Neural cell (in vitro differentiated cells): ENCODE measurements around the gene PRKCE. TPM values are rescaled to one million over a fixed set of nuclear protein-coding genes. Genes with fewer than 3 reads are reported as not detected.

Experiments
- H2AFZ ChIP-seq: fragments of 200-600, 300-800 bp; sonication (generic), shearing (Covaris generic); 2 replicates; pipeline ENCODE4 v1.6.0; 2014; ENCODE audit warnings: low read depth, mild to moderate bottlenecking, antibody characterized with exemption, low read length, moderate library complexity
- H3F3A ChIP-seq: fragments of 200-600 bp; shearing (Covaris generic); 2 replicates; pipeline ENCODE4 v1.6.1; 2016; ENCODE audit warnings: mild to moderate bottlenecking, moderate library complexity, mixed read lengths, antibody characterized with exemption, low read length; ENCODE audit not compliant: insufficient read depth, poor library complexity, severe bottlenecking
- H3K27ac ChIP-seq: fragments of 200-600, 300-800 bp; sonication (generic), shearing (Covaris generic); 2 replicates; pipeline ENCODE4 v1.5.1; 2014; ENCODE audit warnings: mild to moderate bottlenecking, low read length, moderate library complexity
- H3K27me3 ChIP-seq: fragments of 300-800, 200-600 bp; sonication (generic), shearing (Covaris generic); 2 replicates; pipeline ENCODE4 v1.6.0; 2014; ENCODE audit warnings: mild to moderate bottlenecking, low read depth, low read length, moderate library complexity; ENCODE audit not compliant: insufficient read depth
- H3K36me3 ChIP-seq: fragments of 300-800, 200-600 bp; sonication (generic), shearing (Covaris generic); 2 replicates; pipeline ENCODE4 v1.5.1; 2014; ENCODE audit warnings: mild to moderate bottlenecking, antibody characterized with exemption, low read length, moderate library complexity; ENCODE audit not compliant: insufficient read depth
- H3K4me2 ChIP-seq: fragments of 300-800, 200-600 bp; sonication (generic), shearing (Covaris generic); 2 replicates; pipeline ENCODE4 v1.6.0; 2014; ENCODE audit warnings: mild to moderate bottlenecking, low read length
- H3K4me3 ChIP-seq: fragments of 300-800, 200-600 bp; sonication (generic), shearing (Covaris generic); 2 replicates; pipeline ENCODE4 v1.5.1; 2014; ENCODE audit warnings: mild to moderate bottlenecking, low read length, moderate library complexity
- H3K79me2 ChIP-seq: fragments of 200-600 bp; shearing (Covaris generic); replicated peaks from 2 replicates; pipeline ENCODE4 v1.6.0; 2014; ENCODE audit warnings: mild to moderate bottlenecking, low read length, moderate library complexity; ENCODE audit not compliant: insufficient read depth
- H3K9ac ChIP-seq: fragments of 300-800, 200-600 bp; sonication (generic), shearing (Covaris generic); 2 replicates; pipeline ENCODE4 v1.6.1; 2016; ENCODE audit warnings: mild to moderate bottlenecking, low read length, mixed read lengths
- H3K9me2 ChIP-seq: fragments of 200-600 bp; shearing (Covaris generic); 2 replicates; pipeline ENCODE4 v1.6.1; 2016; ENCODE audit warnings: mild to moderate bottlenecking, low read length, mixed read lengths; ENCODE audit not compliant: insufficient read depth
- H3K9me3 ChIP-seq: fragments of 200-600, 300-800 bp; sonication (generic), shearing (Covaris generic); 2 replicates; pipeline ENCODE4 v1.6.1; 2016; ENCODE audit warnings: mild to moderate bottlenecking, mixed run types, low read length, moderate library complexity, mixed read lengths
- H4K20me1 ChIP-seq: fragments of 200-600 bp; shearing (Covaris generic); 2 replicates; pipeline ENCODE4 v1.6.1; 2016; ENCODE audit warnings: mild to moderate bottlenecking, mixed run types; ENCODE audit not compliant: insufficient read depth
- EP300 ChIP-seq: fragments of 450-650 bp; conservative IDR thresholded peaks from 2 replicates; pipeline ENCODE4 v1.6.1; 2014; ENCODE audit warnings: antibody characterized with exemption, mild to moderate bottlenecking, moderate library complexity; ENCODE audit not compliant: poor library complexity, severe bottlenecking
- EZH2 ChIP-seq: fragments of 200-600, 300-800 bp; shearing (Covaris generic), sonication (generic); IDR thresholded peaks from 2 replicates; pipeline ENCODE4 v1.6.1; 2014; ENCODE audit warnings: antibody characterized with exemption, low read length, borderline replicate concordance, mild to moderate bottlenecking; ENCODE audit not compliant: insufficient read depth, poor library complexity, severe bottlenecking
- MXI1 ChIP-seq: fragments of 450-650 bp; conservative IDR thresholded peaks from 2 replicates; pipeline ENCODE4 v1.6.1; 2014; ENCODE audit warnings: antibody characterized with exemption, mild to moderate bottlenecking; ENCODE audit not compliant: poor library complexity, severe bottlenecking
- POLR2AphosphoS5 ChIP-seq: IDR thresholded peaks from 2 replicates; pipeline ENCODE4 v1.6.1; 2012
- RAD21 ChIP-seq: fragments of 450-650 bp; conservative IDR thresholded peaks from 2 replicates; pipeline ENCODE4 v1.6.1; 2014; ENCODE audit warnings: antibody characterized with exemption, mild to moderate bottlenecking, moderate library complexity
- SMC3 ChIP-seq: fragments of 450-650 bp; conservative IDR thresholded peaks from 2 replicates; pipeline ENCODE4 v1.6.1; 2014; ENCODE audit warnings: antibody characterized with exemption, mild to moderate bottlenecking, moderate library complexity; ENCODE audit not compliant: poor library complexity
- TAF1 ChIP-seq: IDR thresholded peaks from 2 replicates; pipeline ENCODE4 v1.6.1; 2012; ENCODE audit warnings: low read depth
- polyA plus RNA-seq: library from polyadenylated mRNA; depleted of rRNA; stranded (reverse); fragments of >200 nt; gene quantifications from 2 replicates; pipeline ENCODE4 v1.2.3, GENCODE V29; 2014
- TF ChIP-seq, protein P1 (sequence below): fragments of 450-650 bp; IDR thresholded peaks from 2 replicates; pipeline ENCODE4 v1.5.1; 2014; ENCODE audit warnings: antibody characterized with exemption, mild to moderate bottlenecking, moderate library complexity; ENCODE audit not compliant: poor library complexity, severe bottlenecking
- TF ChIP-seq, protein P2 (sequence below): IDR thresholded peaks from 2 replicates; pipeline ENCODE4 v1.6.1; 2012; ENCODE audit warnings: borderline replicate concordance

PRKCE gene
- polyA plus RNA-seq, 1 donor from 2014 or later, result 5.4 TPM

DNA sequence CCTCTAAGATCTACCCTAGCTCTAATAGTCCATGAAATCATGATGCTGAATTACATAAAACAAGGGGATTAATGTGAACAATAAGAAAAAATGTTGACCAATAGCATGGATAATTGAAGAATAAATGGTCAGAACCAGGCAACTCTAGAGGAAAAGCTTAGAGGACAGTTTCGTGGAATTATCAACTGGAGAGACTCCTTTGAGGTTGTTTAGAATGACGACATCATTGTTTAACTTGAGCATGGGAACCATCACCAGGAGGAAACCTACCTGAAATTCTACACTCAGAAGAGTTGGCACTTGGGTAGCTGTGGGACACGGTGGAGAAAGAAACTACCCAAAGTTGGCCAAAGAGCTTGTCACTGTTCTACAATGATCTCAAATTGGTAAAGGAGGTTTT, 466.5 kb downstream of the PRKCE start:
- H3K36me3 ChIP-seq, result no peaks in the 10 kb centered on the region
- TF ChIP-seq MXI1, result no peak
- TF ChIP-seq POLR2AphosphoS5, result no peak
- TF ChIP-seq, protein P1, sequence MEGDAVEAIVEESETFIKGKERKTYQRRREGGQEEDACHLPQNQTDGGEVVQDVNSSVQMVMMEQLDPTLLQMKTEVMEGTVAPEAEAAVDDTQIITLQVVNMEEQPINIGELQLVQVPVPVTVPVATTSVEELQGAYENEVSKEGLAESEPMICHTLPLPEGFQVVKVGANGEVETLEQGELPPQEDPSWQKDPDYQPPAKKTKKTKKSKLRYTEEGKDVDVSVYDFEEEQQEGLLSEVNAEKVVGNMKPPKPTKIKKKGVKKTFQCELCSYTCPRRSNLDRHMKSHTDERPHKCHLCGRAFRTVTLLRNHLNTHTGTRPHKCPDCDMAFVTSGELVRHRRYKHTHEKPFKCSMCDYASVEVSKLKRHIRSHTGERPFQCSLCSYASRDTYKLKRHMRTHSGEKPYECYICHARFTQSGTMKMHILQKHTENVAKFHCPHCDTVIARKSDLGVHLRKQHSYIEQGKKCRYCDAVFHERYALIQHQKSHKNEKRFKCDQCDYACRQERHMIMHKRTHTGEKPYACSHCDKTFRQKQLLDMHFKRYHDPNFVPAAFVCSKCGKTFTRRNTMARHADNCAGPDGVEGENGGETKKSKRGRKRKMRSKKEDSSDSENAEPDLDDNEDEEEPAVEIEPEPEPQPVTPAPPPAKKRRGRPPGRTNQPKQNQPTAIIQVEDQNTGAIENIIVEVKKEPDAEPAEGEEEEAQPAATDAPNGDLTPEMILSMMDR, result no peak
- TF ChIP-seq RAD21, result no peak
- no peak for TF ChIP-seq SMC3
- no peak for TF ChIP-seq EP300
- H3K9ac ChIP-seq, result no peak overlapping the region
- H3K79me2 ChIP-seq, result no peaks in the 10 kb centered on the region
- H3K9me2 ChIP-seq, result no peaks in the 10 kb centered on the region
- H4K20me1 ChIP-seq, result no peaks in the 10 kb centered on the region
- no peaks in the 10 kb centered on the region for H3K9me3 ChIP-seq
- no peak overlapping the region for H2AFZ ChIP-seq
- H3K4me3 ChIP-seq, result no peak overlapping the region
- H3F3A ChIP-seq, result no peaks in the 10 kb centered on the region
- H3K27ac ChIP-seq, result no peak overlapping the region
- no peak overlapping the region for H3K4me2 ChIP-seq
- H3K27me3 ChIP-seq, result no peaks in the 10 kb centered on the region

DNA sequence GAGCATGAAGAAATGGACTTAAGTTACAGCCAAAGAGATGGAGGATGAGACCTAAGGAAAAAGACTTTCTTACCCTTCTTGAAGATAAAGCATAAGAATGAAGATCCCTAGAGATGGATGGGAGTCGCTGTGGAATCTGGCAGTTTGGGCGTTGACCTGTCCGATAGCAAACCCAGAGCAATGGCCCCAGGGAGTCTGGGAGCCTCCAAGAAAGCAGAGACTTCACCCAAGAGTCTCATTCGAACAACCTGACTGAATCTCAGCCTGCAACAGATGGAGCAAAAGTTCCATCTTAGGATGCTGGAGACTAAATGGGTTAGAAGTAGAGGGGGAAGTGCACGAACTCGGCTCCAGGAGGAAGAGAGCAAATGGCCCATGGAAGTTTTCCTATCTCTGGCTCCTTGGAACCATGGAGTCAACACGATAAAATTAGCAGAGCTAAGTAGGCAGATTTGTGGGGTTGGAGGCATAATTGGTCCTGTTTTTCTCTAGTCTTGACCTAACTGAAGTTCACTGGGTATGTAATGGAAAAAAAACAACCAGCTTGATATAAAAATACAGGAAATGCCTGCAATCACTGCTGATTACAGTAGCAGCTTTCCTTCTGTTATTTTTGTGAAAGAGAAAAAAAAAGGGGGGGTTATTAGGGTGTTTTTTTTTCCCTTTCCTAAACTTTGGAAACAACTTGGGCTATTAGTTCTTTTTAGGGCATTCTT, 467.3 kb downstream of the PRKCE start:
- no peak overlapping the region for H3K4me2 ChIP-seq
- H3K79me2 ChIP-seq, result no peaks in the 10 kb centered on the region
- no peaks in the 10 kb centered on the region for H3K9me3 ChIP-seq
- H3K9me2 ChIP-seq, result no peaks in the 10 kb centered on the region
- H4K20me1 ChIP-seq, result no peaks in the 10 kb centered on the region
- no peaks in the 10 kb centered on the region for H3K27me3 ChIP-seq
- H3K36me3 ChIP-seq, result no peaks in the 10 kb centered on the region
- no peak overlapping the region for H3K27ac ChIP-seq
- H3K4me3 ChIP-seq, result no peak overlapping the region
- TF ChIP-seq TAF1, result no peak
- no peak for TF ChIP-seq POLR2AphosphoS5
- TF ChIP-seq MXI1, result no peak
- TF ChIP-seq RAD21, result no peak
- no peak for TF ChIP-seq SMC3
- TF ChIP-seq, protein P2, sequence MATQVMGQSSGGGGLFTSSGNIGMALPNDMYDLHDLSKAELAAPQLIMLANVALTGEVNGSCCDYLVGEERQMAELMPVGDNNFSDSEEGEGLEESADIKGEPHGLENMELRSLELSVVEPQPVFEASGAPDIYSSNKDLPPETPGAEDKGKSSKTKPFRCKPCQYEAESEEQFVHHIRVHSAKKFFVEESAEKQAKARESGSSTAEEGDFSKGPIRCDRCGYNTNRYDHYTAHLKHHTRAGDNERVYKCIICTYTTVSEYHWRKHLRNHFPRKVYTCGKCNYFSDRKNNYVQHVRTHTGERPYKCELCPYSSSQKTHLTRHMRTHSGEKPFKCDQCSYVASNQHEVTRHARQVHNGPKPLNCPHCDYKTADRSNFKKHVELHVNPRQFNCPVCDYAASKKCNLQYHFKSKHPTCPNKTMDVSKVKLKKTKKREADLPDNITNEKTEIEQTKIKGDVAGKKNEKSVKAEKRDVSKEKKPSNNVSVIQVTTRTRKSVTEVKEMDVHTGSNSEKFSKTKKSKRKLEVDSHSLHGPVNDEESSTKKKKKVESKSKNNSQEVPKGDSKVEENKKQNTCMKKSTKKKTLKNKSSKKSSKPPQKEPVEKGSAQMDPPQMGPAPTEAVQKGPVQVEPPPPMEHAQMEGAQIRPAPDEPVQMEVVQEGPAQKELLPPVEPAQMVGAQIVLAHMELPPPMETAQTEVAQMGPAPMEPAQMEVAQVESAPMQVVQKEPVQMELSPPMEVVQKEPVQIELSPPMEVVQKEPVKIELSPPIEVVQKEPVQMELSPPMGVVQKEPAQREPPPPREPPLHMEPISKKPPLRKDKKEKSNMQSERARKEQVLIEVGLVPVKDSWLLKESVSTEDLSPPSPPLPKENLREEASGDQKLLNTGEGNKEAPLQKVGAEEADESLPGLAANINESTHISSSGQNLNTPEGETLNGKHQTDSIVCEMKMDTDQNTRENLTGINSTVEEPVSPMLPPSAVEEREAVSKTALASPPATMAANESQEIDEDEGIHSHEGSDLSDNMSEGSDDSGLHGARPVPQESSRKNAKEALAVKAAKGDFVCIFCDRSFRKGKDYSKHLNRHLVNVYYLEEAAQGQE, result no peak
- TF ChIP-seq EZH2, result no peak
- TF ChIP-seq, protein P1, result no peak
- TF ChIP-seq EP300, result no peak
- H3K9ac ChIP-seq, result no peak overlapping the region
- no peak overlapping the region for H2AFZ ChIP-seq
- H3F3A ChIP-seq, result no peaks in the 10 kb centered on the region
